ENCODE results near the gene DNASE1L3.

DNASE1L3 gene

GRCh38 chr3:58200121-58200709, 10.6 kb downstream of the DNASE1L3 start:
- no peak for DNase-seq (ENCODE audit: low spot score)

DNA sequence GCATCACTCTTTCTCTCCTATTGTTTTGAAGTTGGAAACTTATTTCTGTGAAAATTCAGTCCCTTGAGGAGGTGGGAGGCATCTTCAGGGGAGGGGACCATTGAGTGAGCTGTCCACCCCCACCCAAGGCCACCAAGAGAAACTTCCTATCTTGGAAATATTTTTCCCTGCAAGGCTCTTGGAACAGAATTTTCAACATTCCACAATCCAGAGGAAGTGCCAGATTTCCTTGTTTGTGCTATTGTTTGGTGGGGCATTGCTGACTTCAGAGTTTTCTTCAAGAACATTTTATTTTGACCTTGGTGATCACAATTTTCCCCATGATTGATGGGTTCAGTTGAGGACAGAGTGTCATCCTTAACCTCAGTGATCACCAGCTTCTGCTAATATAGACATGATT, 12.0 kb downstream of the DNASE1L3 start:
- no peak for DNase-seq (ENCODE audit: low spot score)

- DNase-seq (ENCODE audit: low spot score) = no peak
Measured at GRCh38 chr3:58198362-58198761, 12.4 kb downstream of the DNASE1L3 start.

DNA sequence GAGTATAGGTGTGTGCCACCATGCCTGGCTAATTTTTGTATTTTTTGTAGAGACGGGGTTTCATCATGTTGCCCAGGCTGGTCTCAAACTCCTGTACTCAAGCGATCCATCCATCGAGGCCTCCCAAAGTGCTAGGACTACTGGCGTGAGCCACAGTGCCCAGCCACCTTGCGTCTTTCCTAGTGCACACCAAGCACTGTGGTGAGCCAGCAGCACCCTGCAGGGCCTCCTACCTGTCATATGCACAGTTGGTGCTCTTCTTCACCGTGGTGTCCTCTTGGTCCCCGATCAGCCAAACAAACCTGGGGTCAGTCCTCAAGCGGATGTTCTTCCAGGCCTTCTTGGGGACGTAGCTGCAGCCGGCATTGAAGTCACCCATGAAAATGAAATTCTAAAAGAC, 13.2 kb downstream of the DNASE1L3 start:
- DNase-seq (ENCODE audit: low spot score) = no peak

DNA sequence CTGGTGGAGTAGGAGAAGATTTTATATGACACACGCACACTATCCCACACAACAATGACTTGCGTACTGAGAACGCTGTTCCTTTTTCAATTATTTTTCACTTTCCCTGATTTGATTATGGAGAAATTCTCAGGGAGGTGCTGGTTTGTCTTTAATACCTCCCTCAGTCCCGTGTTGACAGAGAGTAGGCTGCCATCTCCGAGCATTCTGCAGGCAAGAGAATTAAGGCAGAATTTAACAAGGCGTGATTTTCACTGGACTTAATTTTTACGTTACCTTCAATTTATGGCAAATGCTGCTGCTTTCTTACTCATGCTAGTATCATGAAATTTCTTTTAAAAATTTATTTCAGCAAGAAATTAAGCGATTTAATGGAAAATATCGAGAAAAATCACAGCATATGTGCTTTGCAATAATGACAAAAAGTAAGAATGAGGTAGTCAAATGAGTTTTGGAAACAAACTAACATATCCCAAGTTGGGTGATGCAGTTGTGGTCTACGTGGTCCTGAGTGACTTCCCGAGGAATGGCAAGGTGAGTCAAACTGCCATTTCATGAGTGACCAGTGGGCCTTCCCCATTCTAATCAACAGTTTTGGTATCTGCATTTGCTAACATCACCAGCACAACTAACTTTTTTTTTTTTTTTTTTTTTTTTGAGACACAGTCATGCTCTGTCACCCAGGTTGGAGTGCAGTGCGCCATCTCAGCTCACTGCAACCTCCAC, 16.9 kb downstream of the DNASE1L3 start:
- DNase-seq (ENCODE audit: low spot score) = no peak

- no peak for DNase-seq (ENCODE audit: low spot score)
Measured at GRCh38 chr3:58192069-58192468, 18.7 kb downstream of the DNASE1L3 start.

- no peak for DNase-seq (ENCODE audit: low spot score)
Measured at GRCh38 chr3:58191361-58191991, 19.3 kb downstream of the DNASE1L3 start.

DNA sequence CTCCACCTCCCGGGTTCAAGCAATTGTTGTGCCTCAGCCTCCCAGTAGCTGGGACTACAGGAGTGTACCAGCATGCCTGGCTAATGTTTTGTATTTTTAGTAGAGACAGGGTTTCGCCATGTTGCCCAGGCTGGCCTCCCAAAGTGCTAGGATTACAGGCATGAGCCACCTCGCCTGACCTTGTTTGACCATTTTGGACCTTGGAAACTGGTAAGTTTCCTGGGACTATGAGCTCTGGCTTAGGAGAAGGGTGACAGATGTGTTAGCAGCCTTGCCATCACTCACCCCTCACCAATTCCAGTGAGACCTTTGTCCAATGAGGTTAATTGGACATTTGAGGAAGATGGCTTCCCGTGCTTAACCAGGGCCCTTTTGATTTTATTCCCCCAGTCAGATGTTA, 19.9 kb downstream of the DNASE1L3 start:
- DNase-seq (ENCODE audit: low spot score) = no peak

DNA sequence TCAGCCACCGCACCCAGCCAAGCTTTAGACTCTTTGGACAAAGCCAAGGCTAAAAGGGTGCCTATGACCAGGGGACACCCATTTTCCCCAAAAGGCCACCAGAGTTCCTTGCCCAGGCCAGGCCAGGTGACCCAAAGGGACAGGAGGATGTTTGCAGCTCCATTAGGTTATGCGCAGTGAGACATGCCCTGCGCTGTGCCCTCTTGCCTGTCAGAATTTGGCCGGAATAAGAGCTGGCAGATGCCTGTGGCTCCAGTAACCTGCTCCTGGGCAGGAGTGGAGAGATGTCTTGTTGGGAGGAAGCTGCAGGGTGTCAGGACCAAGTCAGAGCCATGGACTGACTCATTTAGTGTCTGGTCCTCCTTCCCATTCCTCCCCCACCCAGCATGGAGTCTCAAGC, 20.5 kb downstream of the DNASE1L3 start:
- no peak for DNase-seq (ENCODE audit: low spot score)

- no peak for DNase-seq (ENCODE audit: low spot score)
Measured at GRCh38 chr3:58189691-58190090, 21.1 kb downstream of the DNASE1L3 start.

GRCh38 chr3:58188921-58189451, 21.8 kb downstream of the DNASE1L3 start:
- DNase-seq (ENCODE audit: low spot score) = no peak

DNA sequence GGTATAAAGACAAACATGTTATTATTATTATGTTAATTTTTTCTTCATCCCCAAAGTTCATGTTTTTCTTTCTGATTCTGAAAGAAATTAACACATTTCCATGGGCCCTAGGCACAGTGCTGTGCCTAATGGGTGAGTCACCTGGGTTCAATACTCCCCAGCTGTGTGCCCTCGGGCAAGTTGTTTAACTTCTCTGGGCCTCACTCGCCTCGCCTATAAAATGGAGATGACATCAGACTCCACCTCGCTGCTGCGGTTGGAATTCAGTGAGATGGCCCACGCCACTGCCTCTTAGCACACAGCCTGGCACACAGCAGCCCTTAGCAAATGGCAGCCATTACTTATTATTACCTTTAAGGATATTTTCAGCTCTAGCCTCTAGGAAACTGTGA, 22.6 kb downstream of the DNASE1L3 start:
- DNase-seq (ENCODE audit: low spot score) = no peak

- DNase-seq (ENCODE audit: low spot score) = no peak
Measured at GRCh38 chr3:58184982-58185360, 25.8 kb downstream of the DNASE1L3 start.

DNA sequence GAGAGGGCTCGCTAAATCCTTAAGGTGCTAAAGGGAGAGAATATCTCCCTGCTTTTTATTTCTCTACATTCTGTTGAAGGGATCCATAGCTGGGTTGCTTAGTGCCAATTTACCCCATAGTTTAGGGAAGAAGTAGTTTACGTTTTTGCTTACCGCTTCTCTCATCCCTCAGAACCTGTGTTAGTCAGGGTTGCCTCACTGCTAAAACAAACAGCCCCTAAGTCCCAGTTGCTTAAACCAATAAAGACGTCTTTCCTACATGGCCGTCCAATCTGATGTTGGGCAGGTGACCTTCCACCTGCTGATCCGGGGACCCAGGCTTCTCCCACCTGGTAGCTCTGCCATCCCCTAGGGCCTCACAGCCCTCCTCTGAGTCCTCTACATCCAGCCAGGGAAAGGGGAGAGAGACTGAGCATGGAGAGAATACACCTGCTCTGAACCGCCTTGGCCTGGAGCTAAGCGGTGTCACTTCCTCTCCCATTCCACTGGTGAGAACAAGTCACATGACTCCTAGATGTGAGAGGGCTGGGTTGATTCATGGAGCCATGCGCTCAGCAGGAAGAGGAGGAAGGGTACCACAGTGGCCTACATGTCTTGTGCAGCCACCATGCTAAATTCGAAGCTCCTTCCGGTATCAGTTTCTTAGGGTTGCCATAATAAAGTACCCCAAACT, 26.3 kb downstream of the DNASE1L3 start:
- DNase-seq (ENCODE audit: low spot score) = no peak

DNA sequence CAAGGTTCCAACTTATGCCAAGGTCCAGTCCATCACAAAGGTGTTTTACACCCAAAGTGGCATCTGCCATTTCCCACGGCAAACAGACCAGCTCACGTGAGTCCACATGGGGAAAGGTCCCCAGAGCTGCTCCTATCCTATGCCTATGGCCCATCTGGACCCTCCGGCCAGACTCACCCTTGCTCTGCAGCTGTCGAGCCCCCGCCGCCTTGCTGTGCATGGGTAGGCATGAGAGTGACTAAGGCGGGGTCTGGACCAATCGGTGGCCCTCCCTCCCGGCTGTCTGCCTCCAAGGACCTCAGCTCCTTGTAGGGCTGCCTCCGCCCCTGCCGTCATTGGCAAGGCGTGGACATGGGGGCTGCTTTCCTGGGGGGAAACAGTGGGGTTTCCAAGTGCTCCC, 26.9 kb downstream of the DNASE1L3 start:
- DNase-seq (ENCODE audit: low spot score) = no peak

- no peak for DNase-seq (ENCODE audit: low spot score)
Measured at GRCh38 chr3:58183221-58183620, 27.6 kb downstream of the DNASE1L3 start.

- DNase-seq (ENCODE audit: low spot score) = no peak
Measured at GRCh38 chr3:58180940-58181587, 29.7 kb downstream of the DNASE1L3 start.

DNA sequence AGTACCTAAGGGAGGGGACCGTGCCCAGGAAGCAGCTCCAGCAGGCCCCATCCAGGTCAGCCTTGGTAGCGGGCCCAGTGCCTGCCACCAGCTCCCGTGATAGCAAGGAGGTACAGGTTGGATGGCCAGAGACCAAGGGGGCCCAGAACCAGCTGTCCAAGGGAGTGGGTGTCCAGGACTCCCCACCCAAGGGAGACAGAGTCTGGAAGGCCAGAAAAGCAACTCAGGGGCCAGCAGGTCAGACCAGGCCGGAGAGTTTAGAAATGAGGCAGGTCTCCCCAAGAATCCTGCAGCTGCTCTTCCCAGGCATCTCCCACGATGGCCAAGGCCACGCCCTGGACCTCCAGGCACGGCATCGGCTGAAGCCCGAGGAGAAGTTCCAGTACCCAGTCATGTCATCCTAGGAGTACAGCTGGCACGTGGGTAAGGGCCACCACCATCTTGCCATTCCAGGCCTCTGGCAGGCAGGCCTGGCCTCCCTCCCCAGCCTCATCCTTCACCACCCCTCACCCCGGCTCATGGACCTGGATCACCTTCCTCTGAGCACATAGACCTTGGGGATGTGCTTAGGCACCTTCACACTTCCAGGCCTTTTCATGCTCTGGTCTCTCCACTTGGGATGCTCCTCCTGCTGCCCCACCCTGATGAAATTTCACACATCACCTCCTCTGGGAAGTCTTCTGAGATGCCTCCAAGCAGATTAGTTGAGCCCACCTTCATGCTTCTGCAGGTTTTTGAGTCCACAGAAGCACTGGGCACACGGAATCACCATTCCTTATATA, 30.5 kb downstream of the DNASE1L3 start:
- DNase-seq (ENCODE audit: low spot score) = no peak

GRCh38 chr3:58179235-58180098, 31.3 kb downstream of the DNASE1L3 start:
- no peak for DNase-seq (ENCODE audit: low spot score)

GRCh38 chr3:58178528-58179234, 32.1 kb downstream of the DNASE1L3 start:
- no peak for DNase-seq (ENCODE audit: low spot score)

All from AG20443 (cell line).